ENCODE data around the gene FBXO40. TPM values are rescaled to one million over a fixed set of nuclear protein-coding genes. Genes with fewer than 3 reads are reported as not detected.

FBXO40 gene
- total RNA-seq, 1 experiment from 2014 or later: not detected

GRCh38 chr3:121627622-121628021 is 34.4 kb downstream of the FBXO40 start:
- no TSS peak for BruUV-seq (replicated peaks)

DNA sequence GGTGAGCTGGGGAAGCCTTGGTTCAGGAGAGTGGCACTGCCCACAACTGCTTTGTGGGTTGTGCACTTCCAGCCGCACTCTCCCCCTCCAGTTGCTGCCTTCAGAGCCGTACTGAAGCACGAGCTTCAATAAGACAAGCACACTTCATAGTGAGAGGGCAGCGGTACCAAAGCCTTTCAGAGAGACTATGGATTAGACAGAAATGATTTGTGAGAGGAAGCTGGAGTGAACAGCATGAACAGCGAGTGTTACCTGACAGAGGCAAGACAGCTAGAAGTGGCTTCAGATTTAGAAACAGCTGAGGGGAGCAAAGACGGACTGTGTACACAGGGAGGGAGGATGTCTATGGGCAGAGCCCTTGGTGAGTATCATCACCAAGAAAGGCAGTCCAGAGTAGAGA is 36.4 kb downstream of the FBXO40 start:
- POLR2A ChIA-PET (ENCODE audit: low non-redundant PET): no interaction called here
- H3K36me3 ChIP-seq (ENCODE audit: insufficient read depth, low read length, poor library complexity, severe bottlenecking): no peaks in the 10 kb centered on the region

More at GRCh38 chr3:121627622-121628021, 34.4 kb downstream of the FBXO40 start:
- H3K9me3 ChIP-seq (ENCODE audit: low read depth, low read length, poor library complexity, severe bottlenecking): no peaks in the 10 kb centered on the region
- ChIA-PET CTCF (no interaction called here), POLR2A (ENCODE audit: low non-redundant PET) (no interaction called here)
- intact Hi-C loops (cut with micrococcal nuclease; ENCODE audit: unreplicated experiment): no loop called here
- TF ChIP-seq EZH2 (IDR thresholded peaks at IDR 0.05; ENCODE audit: borderline replicate concordance, low read depth, low read length, poor library complexity, severe bottlenecking) (no peak), CTCF (conservative IDR thresholded peaks at IDR 0.05; ENCODE audit: low read depth, low read length) (no peak)
- no peak overlapping the region for H3K27ac ChIP-seq (ENCODE audit: low read depth, low read length, poor library complexity, severe bottlenecking)
- H3K4me3 ChIP-seq (ENCODE audit: low read depth, low read length, poor library complexity, severe bottlenecking): no peak overlapping the region
- no peaks in the 10 kb centered on the region for H3K36me3 ChIP-seq (ENCODE audit: insufficient read depth, low read length, poor library complexity, severe bottlenecking)
- H3K4me1 ChIP-seq (ENCODE audit: insufficient read depth, low read length, poor library complexity, severe bottlenecking): no peaks in the 10 kb centered on the region
- DNase-seq (ENCODE audit: low spot score): no peak
- H3K27me3 ChIP-seq (replicated peaks; ENCODE audit: insufficient read depth, low read depth, low read length, poor library complexity): no peaks in the 10 kb centered on the region

DNA sequence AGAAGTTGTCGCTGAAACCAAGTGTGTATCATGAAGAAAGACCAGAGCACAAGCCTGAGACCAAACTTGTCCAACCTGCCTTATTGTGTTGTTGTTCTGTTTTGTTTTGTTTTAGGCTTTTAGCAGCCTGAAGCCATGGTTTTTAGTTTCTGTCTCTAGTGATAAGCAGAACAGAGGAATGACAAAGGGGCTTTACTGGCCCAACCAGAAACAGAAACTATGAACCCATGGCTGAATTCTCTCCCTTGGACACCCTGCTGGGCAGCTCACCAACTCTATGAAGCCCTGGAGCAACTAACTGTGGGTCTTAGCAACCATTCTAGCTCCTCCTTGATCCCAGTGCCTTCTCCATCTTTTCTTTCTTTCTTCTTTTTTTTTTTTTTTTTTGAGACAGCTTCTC is 37.2 kb downstream of the FBXO40 start:
- CTCF ChIA-PET: interaction anchor here (1.0 kb wide), 1 partner anchor 25 kb away, joined by 3 read pairs; no protein-coding TSS in a partner anchor
- no peak for DNase-seq (ENCODE audit: low spot score)
- Histone ChIP-seq H3K27ac (ENCODE audit: low read depth, low read length, poor library complexity, severe bottlenecking) (no peak overlapping the region), H3K4me1 (ENCODE audit: insufficient read depth, low read length, poor library complexity, severe bottlenecking) (no peaks in the 10 kb centered on the region), H3K9me3 (ENCODE audit: low read depth, low read length, poor library complexity, severe bottlenecking) (no peaks in the 10 kb centered on the region), H3K27me3 (replicated peaks; ENCODE audit: insufficient read depth, low read depth, low read length, poor library complexity) (no peaks in the 10 kb centered on the region), H3K4me3 (ENCODE audit: low read depth, low read length, poor library complexity, severe bottlenecking) (no peak overlapping the region), H3K36me3 (ENCODE audit: insufficient read depth, low read length, poor library complexity, severe bottlenecking) (no peaks in the 10 kb centered on the region)
- intact Hi-C loops (cut with micrococcal nuclease; ENCODE audit: unreplicated experiment): loop anchor here (5.0 kb wide), 1 partner anchor 1443 kb away; no protein-coding TSS in a partner anchor
- POLR2A ChIA-PET (ENCODE audit: low non-redundant PET): no interaction called here
- no TSS peak for BruUV-seq (replicated peaks)
- no peak for TF ChIP-seq CTCF (conservative IDR thresholded peaks at IDR 0.05; ENCODE audit: low read depth, low read length)

More for the DNA sequence above, 36.4 kb downstream of the FBXO40 start:
- intact Hi-C loops (cut with micrococcal nuclease; ENCODE audit: unreplicated experiment): no loop called here
- no peak overlapping the region for H3K4me3 ChIP-seq (ENCODE audit: low read depth, low read length, poor library complexity, severe bottlenecking)
- CTCF ChIA-PET: no interaction called here
- H3K4me1 ChIP-seq (ENCODE audit: insufficient read depth, low read length, poor library complexity, severe bottlenecking): no peaks in the 10 kb centered on the region
- no peak overlapping the region for H3K27ac ChIP-seq (ENCODE audit: low read depth, low read length, poor library complexity, severe bottlenecking)
- DNase-seq (ENCODE audit: low spot score): no peak
- no TSS peak for BruUV-seq (replicated peaks)
- H3K27me3 ChIP-seq (replicated peaks; ENCODE audit: insufficient read depth, low read depth, low read length, poor library complexity): no peaks in the 10 kb centered on the region
- H3K9me3 ChIP-seq (ENCODE audit: low read depth, low read length, poor library complexity, severe bottlenecking): no peaks in the 10 kb centered on the region
- TF ChIP-seq CTCF (conservative IDR thresholded peaks at IDR 0.05; ENCODE audit: low read depth, low read length) (no peak), EZH2 (IDR thresholded peaks at IDR 0.05; ENCODE audit: borderline replicate concordance, low read depth, low read length, poor library complexity, severe bottlenecking) (no peak)
